SH-SY5Y (cell line): ENCODE results near the gene AQP10.

Experiments used
- GATA2 ChIP-seq: IDR thresholded peaks from 2 replicates; pipeline ENCODE4 v1.6.1; 2011; ENCODE audit warnings: mild to moderate bottlenecking, low read depth, low read length
- GATA3 ChIP-seq: IDR thresholded peaks from 2 replicates; pipeline ENCODE4 v1.6.1; 2011; ENCODE audit warnings: low read depth, mild to moderate bottlenecking, low read length, moderate library complexity

- TF ChIP-seq GATA3 (no peak), GATA2 (no peak)
These were observed 8.2 kb downstream of the AQP10 start for GRCh38 chr1:154329152-154329521.
